ENCODE data around the gene TCAIM.

TCAIM gene

DNA sequence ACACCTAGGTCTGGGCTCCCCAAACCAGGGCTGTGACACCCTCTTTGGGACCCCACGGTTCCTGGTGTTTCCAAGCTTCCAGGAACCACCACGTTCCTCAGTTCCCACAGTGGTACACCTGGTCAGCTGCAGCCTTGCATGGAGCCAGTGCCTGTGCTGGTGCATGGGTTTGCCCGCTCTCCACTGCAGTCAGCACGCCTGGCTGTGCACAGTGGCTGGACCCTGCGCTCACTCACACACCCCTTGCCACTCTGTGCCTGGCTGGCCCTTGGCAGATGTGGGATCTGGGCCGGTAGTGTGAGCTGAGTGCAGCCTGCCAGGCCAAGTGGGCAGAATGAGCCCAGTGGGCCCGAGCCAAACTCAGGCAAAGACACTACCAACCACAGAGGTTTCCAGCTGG, 48.8 kb downstream of the TCAIM start:
- TF ChIP-seq RAD21 (IDR thresholded peaks at IDR 0.05; ENCODE audit: low read depth): no peak
- TF ChIP-seq EGR1 (IDR thresholded peaks at IDR 0.05): no peak
- TF ChIP-seq, protein P1, sequence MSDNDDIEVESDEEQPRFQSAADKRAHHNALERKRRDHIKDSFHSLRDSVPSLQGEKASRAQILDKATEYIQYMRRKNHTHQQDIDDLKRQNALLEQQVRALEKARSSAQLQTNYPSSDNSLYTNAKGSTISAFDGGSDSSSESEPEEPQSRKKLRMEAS (IDR thresholded peaks at IDR 0.05): no peak
- TF ChIP-seq CEBPB (IDR thresholded peaks at IDR 0.05): no peak
- no peak for TF ChIP-seq ZBTB7A (IDR thresholded peaks at IDR 0.05; ENCODE audit: low read depth)
- TF ChIP-seq FOXM1 (IDR thresholded peaks at IDR 0.05; ENCODE audit: borderline replicate concordance, low read depth): no peak
- TF ChIP-seq TEAD4 (IDR thresholded peaks at IDR 0.05): no peak
- no peak for TF ChIP-seq EP300 (IDR thresholded peaks at IDR 0.05; ENCODE audit: borderline replicate concordance)
- no peak for TF ChIP-seq NFIC (IDR thresholded peaks at IDR 0.05)
- no peak for TF ChIP-seq YY1 (IDR thresholded peaks at IDR 0.05; ENCODE audit: low read depth)
- TF ChIP-seq TCF12 (IDR thresholded peaks at IDR 0.05; ENCODE audit: low read depth): no peak
- TF ChIP-seq, protein P2, sequence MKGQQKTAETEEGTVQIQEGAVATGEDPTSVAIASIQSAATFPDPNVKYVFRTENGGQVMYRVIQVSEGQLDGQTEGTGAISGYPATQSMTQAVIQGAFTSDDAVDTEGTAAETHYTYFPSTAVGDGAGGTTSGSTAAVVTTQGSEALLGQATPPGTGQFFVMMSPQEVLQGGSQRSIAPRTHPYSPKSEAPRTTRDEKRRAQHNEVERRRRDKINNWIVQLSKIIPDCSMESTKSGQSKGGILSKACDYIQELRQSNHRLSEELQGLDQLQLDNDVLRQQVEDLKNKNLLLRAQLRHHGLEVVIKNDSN (IDR thresholded peaks at IDR 0.05): no peak

DNA sequence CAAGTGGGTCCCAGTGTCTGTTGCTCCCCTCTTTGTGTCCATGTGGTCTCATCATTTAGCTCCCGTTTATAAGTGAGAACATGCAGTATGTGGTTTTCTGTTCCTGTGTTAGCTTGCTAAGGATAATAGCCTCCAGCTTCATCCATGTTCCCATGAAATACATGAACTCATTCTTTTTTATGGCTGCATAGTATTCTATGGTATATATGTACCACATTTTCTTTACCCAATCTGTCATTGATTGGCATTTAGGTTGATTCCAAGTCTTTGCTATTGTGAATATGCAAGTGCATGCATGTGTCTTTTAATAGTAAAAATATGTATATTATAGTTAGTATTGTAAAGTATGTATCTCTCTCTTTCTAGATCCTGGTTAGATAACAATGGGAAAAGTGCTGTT, 53.9 kb downstream of the TCAIM start:
- TF ChIP-seq CREB1 (IDR thresholded peaks at IDR 0.05; ENCODE audit: low read depth): no peak
- TF ChIP-seq, protein P2 (IDR thresholded peaks at IDR 0.05): no peak

DNA sequence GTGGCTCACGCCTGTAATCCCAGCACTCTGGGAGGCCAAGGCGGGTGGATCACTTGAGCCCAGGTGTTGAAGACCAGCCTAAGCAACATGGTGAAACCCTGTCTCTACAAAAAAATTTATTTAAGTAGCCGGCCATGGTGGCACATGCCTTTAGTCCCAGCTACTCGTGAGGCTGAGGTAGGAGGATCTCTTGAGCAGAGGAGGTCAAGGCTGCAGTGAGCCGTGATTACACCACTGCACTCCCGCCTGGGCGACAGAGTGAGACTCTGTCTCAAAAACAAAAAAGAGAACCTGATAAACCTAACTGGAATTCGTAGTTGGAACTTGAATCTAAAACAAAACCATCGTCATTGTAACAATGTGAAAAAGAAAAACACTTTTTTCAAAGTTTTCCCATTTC, 57.1 kb downstream of the TCAIM start:
- TF ChIP-seq RAD21 (IDR thresholded peaks at IDR 0.05; ENCODE audit: low read depth) (no peak), EP300 (IDR thresholded peaks at IDR 0.05; ENCODE audit: borderline replicate concordance) (no peak), EGR1 (IDR thresholded peaks at IDR 0.05) (no peak), ZBTB7A (IDR thresholded peaks at IDR 0.05; ENCODE audit: low read depth) (no peak), TCF12 (IDR thresholded peaks at IDR 0.05; ENCODE audit: low read depth) (no peak), TEAD4 (IDR thresholded peaks at IDR 0.05) (no peak)
- TF ChIP-seq, protein P3, sequence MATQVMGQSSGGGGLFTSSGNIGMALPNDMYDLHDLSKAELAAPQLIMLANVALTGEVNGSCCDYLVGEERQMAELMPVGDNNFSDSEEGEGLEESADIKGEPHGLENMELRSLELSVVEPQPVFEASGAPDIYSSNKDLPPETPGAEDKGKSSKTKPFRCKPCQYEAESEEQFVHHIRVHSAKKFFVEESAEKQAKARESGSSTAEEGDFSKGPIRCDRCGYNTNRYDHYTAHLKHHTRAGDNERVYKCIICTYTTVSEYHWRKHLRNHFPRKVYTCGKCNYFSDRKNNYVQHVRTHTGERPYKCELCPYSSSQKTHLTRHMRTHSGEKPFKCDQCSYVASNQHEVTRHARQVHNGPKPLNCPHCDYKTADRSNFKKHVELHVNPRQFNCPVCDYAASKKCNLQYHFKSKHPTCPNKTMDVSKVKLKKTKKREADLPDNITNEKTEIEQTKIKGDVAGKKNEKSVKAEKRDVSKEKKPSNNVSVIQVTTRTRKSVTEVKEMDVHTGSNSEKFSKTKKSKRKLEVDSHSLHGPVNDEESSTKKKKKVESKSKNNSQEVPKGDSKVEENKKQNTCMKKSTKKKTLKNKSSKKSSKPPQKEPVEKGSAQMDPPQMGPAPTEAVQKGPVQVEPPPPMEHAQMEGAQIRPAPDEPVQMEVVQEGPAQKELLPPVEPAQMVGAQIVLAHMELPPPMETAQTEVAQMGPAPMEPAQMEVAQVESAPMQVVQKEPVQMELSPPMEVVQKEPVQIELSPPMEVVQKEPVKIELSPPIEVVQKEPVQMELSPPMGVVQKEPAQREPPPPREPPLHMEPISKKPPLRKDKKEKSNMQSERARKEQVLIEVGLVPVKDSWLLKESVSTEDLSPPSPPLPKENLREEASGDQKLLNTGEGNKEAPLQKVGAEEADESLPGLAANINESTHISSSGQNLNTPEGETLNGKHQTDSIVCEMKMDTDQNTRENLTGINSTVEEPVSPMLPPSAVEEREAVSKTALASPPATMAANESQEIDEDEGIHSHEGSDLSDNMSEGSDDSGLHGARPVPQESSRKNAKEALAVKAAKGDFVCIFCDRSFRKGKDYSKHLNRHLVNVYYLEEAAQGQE (IDR thresholded peaks at IDR 0.05; ENCODE audit: low read depth): no peak
- TF ChIP-seq, protein P2 (IDR thresholded peaks at IDR 0.05): no peak

DNA sequence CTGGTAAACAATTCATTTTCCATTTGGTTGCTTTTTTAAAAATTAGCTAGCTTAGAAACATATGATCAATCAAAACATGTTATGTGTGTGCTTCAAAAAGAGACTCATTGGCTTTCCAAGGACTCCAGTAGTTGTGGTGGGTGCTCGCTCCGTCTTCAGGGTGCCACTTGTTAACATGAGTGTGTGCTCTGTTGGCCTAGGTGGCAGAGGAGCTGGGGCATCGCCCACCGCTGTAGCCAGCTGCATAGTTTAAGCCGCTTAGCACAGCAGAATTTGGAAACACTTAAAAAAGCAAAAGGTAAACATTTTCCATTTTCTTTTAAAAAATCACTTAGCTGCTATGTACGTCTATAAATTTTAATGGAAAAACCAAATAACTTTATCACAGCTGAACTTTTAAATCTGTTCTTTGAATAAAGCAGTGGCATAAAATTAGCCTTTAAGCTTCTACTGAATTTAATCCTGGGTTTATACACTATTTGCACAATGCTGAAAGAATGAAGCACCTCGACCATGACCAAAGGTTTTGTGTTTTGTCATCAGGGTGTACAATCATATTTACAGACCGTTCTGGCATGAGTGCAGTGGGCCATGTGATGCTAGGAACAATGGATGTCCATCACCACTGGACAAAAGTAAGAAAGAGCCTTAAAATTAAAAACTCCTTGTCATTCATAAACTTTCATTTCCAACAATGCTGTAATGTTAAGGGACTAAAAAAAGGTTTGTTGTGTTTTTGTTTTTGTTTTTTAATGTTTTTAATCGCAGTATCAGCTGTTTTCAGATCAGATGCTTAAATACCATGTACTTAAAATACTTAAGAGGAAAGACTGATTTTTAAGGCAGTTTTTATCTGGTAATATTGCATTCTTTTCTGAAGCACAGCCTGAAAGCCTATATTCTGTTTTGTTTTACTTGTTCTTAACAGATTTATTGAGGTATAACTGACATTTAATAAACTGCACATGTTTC, 57.9 kb downstream of the TCAIM start:
- no peak for TF ChIP-seq CREB1 (IDR thresholded peaks at IDR 0.05; ENCODE audit: low read depth)

DNA sequence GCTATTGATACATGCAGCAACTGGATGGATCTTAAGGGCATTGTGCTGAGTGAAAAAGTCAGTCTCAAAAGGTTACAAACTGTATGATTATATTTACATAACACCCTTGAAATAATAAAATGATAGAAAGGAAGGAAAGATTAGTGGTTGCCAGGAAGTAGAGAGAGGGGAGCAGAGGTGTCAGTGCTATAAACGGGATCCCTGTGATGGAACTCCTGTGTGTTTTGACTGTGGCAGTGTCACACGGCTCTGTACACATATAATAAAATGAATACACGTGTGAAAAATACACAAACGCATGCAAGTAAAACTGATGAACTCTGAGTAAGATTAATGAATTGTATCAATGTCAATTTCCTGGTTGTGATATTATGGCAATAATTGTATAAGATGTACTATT, 60.3 kb downstream of the TCAIM start:
- TF ChIP-seq FOXM1 (IDR thresholded peaks at IDR 0.05; ENCODE audit: borderline replicate concordance, low read depth): no peak
- no peak for TF ChIP-seq EGR1 (IDR thresholded peaks at IDR 0.05)
- TF ChIP-seq NFIC (IDR thresholded peaks at IDR 0.05): no peak
- TF ChIP-seq, protein P1 (IDR thresholded peaks at IDR 0.05): no peak

DNA sequence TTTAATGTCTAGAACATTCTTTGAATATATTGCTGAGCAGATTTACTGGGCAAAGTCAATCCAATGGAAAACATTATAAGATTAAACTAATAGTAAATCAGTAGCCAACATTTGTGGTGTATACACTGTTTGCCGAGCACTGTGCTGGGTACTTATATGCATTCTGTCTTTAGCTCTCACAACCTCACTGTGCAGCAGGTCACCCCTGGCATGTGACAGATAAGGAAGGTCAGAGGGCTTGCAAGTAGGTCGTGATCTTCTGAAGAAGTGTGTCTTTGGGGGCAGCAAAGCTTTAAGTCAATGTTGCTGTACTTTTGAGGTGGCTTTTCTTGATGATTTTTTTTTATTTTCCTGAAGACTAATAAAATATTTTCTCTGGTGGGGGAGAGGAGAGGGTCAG, 62.2 kb downstream of the TCAIM start:
- no peak for TF ChIP-seq CEBPB (IDR thresholded peaks at IDR 0.05)
- TF ChIP-seq, protein P2 (IDR thresholded peaks at IDR 0.05): no peak
- no peak for TF ChIP-seq TCF12 (IDR thresholded peaks at IDR 0.05; ENCODE audit: low read depth)
- no peak for TF ChIP-seq TAF1 (IDR thresholded peaks at IDR 0.05; ENCODE audit: low read depth)
- TF ChIP-seq, protein P1 (IDR thresholded peaks at IDR 0.05): no peak
- TF ChIP-seq ZBTB7A (IDR thresholded peaks at IDR 0.05; ENCODE audit: low read depth): no peak
- TF ChIP-seq, protein P3 (IDR thresholded peaks at IDR 0.05; ENCODE audit: low read depth): no peak
- TF ChIP-seq NFIC (IDR thresholded peaks at IDR 0.05): no peak
- no peak for TF ChIP-seq FOXM1 (IDR thresholded peaks at IDR 0.05; ENCODE audit: borderline replicate concordance, low read depth)
- TF ChIP-seq CREB1 (IDR thresholded peaks at IDR 0.05; ENCODE audit: low read depth): no peak
- no peak for TF ChIP-seq RAD21 (IDR thresholded peaks at IDR 0.05; ENCODE audit: low read depth)
- no peak for TF ChIP-seq EGR1 (IDR thresholded peaks at IDR 0.05)
- TF ChIP-seq YY1 (IDR thresholded peaks at IDR 0.05; ENCODE audit: low read depth): no peak
- TF ChIP-seq TEAD4 (IDR thresholded peaks at IDR 0.05): no peak
